H9 (cell line): Measurements from ENCODE around the gene UCKL1. TPM values are rescaled to one million over a fixed set of nuclear protein-coding genes. Genes with fewer than 3 reads are reported as not detected.

Experiments
- DNase-seq: peaks from one replicate; pipeline ENCODE4 v3.0.0-alpha.2; 2017
- H2AFZ ChIP-seq: one replicate; pipeline ENCODE4 v1.6.1; 2013; ENCODE audit warnings: mild to moderate bottlenecking, low read length, control low read depth, moderate library complexity
- H2AK5ac ChIP-seq: 2 replicates; pipeline ENCODE4 v1.6.1; 2013; ENCODE audit warnings: low read length, control low read depth, mixed read lengths; ENCODE audit not compliant: insufficient read length
- H2BK120ac ChIP-seq: one replicate; pipeline ENCODE4 v1.6.1; 2013; ENCODE audit warnings: low read depth, mild to moderate bottlenecking, low read length, control low read depth, inconsistent platforms; ENCODE audit not compliant: poor library complexity, severe bottlenecking
- H2BK12ac ChIP-seq: 2 replicates; pipeline ENCODE4 v1.6.1; 2013; ENCODE audit warnings: low read length, control low read depth, mixed read lengths, low read depth; ENCODE audit not compliant: insufficient read length
- H2BK15ac ChIP-seq: 2 replicates; pipeline ENCODE4 v1.6.1; 2013; ENCODE audit warnings: low read depth, low read length, control low read depth
- H2BK20ac ChIP-seq: one replicate; pipeline ENCODE4 v1.6.1; 2013; ENCODE audit warnings: low read depth, mild to moderate bottlenecking, low read length, control low read depth, inconsistent platforms; ENCODE audit not compliant: poor library complexity, severe bottlenecking
- H2BK5ac ChIP-seq: 2 replicates; pipeline ENCODE4 v1.6.1; 2013; ENCODE audit warnings: low read length, control low read depth, mixed read lengths; ENCODE audit not compliant: insufficient read length
- H3K14ac ChIP-seq: 2 replicates; pipeline ENCODE4 v1.6.1; 2013; ENCODE audit warnings: low read length, control low read depth; ENCODE audit not compliant: insufficient read depth
- H3K18ac ChIP-seq: 2 replicates; pipeline ENCODE4 v1.6.1; 2013; ENCODE audit warnings: low read depth, mild to moderate bottlenecking, mixed read lengths, low read length, control low read depth; ENCODE audit not compliant: insufficient read length
- H3K23ac ChIP-seq: 2 replicates; pipeline ENCODE4 v1.6.1; 2013; ENCODE audit warnings: low read length, control low read depth, mixed read lengths, low read depth; ENCODE audit not compliant: insufficient read length
- H3K23me2 ChIP-seq: 2 replicates; pipeline ENCODE4 v1.6.1; 2013; ENCODE audit warnings: low read depth, mild to moderate bottlenecking, mixed read lengths, low read length, control low read depth; ENCODE audit not compliant: insufficient read length, poor library complexity, severe bottlenecking
- H3K27ac ChIP-seq: 2 replicates; pipeline ENCODE4 v1.5.1; 2013; ENCODE audit warnings: low read length, control low read depth, mixed read lengths, low read depth; ENCODE audit not compliant: insufficient read length
- H3K27me3 ChIP-seq: 2 replicates; pipeline ENCODE4 v1.6.1; 2013; ENCODE audit warnings: low read length, control low read depth, inconsistent platforms; ENCODE audit not compliant: insufficient read depth
- H3K4ac ChIP-seq: 2 replicates; pipeline ENCODE4 v1.6.1; 2013; ENCODE audit warnings: low read depth, mild to moderate bottlenecking, control low read depth, inconsistent platforms, low read length, moderate library complexity
- H3K4me1 ChIP-seq: 2 replicates; pipeline ENCODE4 v1.6.1; 2013; ENCODE audit warnings: low read length, control low read depth, inconsistent platforms; ENCODE audit not compliant: insufficient read depth
- H3K4me2 ChIP-seq: 2 replicates; pipeline ENCODE4 v1.6.1; 2013; ENCODE audit warnings: low read length, control low read depth, mixed read lengths; ENCODE audit not compliant: insufficient read length, insufficient read depth
- H3K56ac ChIP-seq: 2 replicates; pipeline ENCODE4 v1.6.1; 2013; ENCODE audit warnings: low read depth, mild to moderate bottlenecking, mixed read lengths, low read length, control low read depth; ENCODE audit not compliant: insufficient read length
- H3K79me1 ChIP-seq: 2 replicates; pipeline ENCODE4 v1.6.1; 2013; ENCODE audit warnings: low read depth, mild to moderate bottlenecking, moderate library complexity, low read length, control low read depth, inconsistent platforms; ENCODE audit not compliant: insufficient read depth, poor library complexity, severe bottlenecking
- H3K79me2 ChIP-seq: 2 replicates; pipeline ENCODE4 v1.6.1; 2013; ENCODE audit warnings: low read length, control low read depth, inconsistent platforms; ENCODE audit not compliant: insufficient read depth
- H3K9ac ChIP-seq: 2 replicates; pipeline ENCODE4 v1.6.1; 2013; ENCODE audit warnings: low read length, control low read depth, mixed read lengths; ENCODE audit not compliant: insufficient read length; ENCODE audit errors: extremely low read depth
- H3K9me3 ChIP-seq: one replicate; pipeline ENCODE4 v1.6.1; 2013; ENCODE audit warnings: low read depth, low read length, inconsistent platforms; ENCODE audit not compliant: control insufficient read depth
- H3T11ph ChIP-seq: one replicate; pipeline ENCODE4 v1.6.1; 2013; ENCODE audit warnings: mild to moderate bottlenecking, low read length, control low read depth, inconsistent platforms
- H4K20me1 ChIP-seq: one replicate; pipeline ENCODE4 v1.6.1; 2013; ENCODE audit not compliant: control insufficient read depth, insufficient read length, insufficient read depth
- H4K5ac ChIP-seq: 2 replicates; pipeline ENCODE4 v1.6.1; 2013; ENCODE audit warnings: low read depth, mild to moderate bottlenecking, mixed read lengths, low read length, control low read depth; ENCODE audit not compliant: insufficient read length
- H4K8ac ChIP-seq: replicated peaks from 2 replicates; pipeline ENCODE4 v1.6.1; 2013; ENCODE audit warnings: low read length, control low read depth, mixed read lengths, low read depth; ENCODE audit not compliant: insufficient read length
- H4K91ac ChIP-seq: 2 replicates; pipeline ENCODE4 v1.6.1; 2013; ENCODE audit warnings: low read depth, mild to moderate bottlenecking, moderate library complexity, mixed read lengths, low read length, control low read depth; ENCODE audit not compliant: insufficient read length
- H3K27ac Mint-ChIP-seq, 3 experiments: 2 replicates in 2 of 3; 3 replicates in 1 of 3; pipeline ENCODE4 v1.8.0; 2020 to 2021; ENCODE audit warnings: mixed read lengths in 3 of 3, mild to moderate bottlenecking in 1 of 3, moderate library complexity in 1 of 3
- H3K27me3 Mint-ChIP-seq: 2 replicates; pipeline ENCODE4 v1.8.0; 2021; ENCODE audit warnings: low read depth, mild to moderate bottlenecking, moderate library complexity, mixed read lengths
- H3K36me3 Mint-ChIP-seq, 3 experiments: 2 replicates in 2 of 3; 3 replicates in 1 of 3; pipeline ENCODE4 v1.8.0; 2020 to 2021; ENCODE audit warnings: low read depth in 3 of 3, mixed read lengths in 3 of 3; ENCODE audit not compliant: insufficient read depth in 1 of 3
- H3K4me1 Mint-ChIP-seq, 2 experiments: 2 replicates each; pipeline ENCODE4 v1.8.0; 2020; ENCODE audit warnings: mixed read lengths in 2 of 2
- H3K4me3 Mint-ChIP-seq, 2 experiments: 2 replicates in 1 of 2; 3 replicates in 1 of 2; pipeline ENCODE4 v1.8.0; 2020 to 2021; ENCODE audit warnings: mild to moderate bottlenecking in 2 of 2, mixed read lengths in 2 of 2, moderate library complexity in 1 of 2
- H3K9me3 Mint-ChIP-seq, 2 experiments: 2 replicates in 1 of 2; 3 replicates in 1 of 2; pipeline ENCODE4 v1.8.0; 2020; ENCODE audit warnings: mild to moderate bottlenecking in 2 of 2, mixed read lengths in 2 of 2, moderate library complexity in 1 of 2
- CTCF ChIP-seq: fragments of 200-600 bp; sonication (generic); conservative IDR thresholded peaks from 3 replicates; pipeline ENCODE4 v1.8.0; 2021; ENCODE audit warnings: antibody characterized with exemption, mild to moderate bottlenecking
- WGBS: extraction: QIAGEN DNeasy Blood & Tissue Kit; methylation state at CpG from one replicate; pipeline ENCODE4 v1.1.7; 2013; ENCODE audit warnings: missing lambda C conversion rate, low lambda C conversion rate, mixed read lengths; ENCODE audit not compliant: insufficient read length; ENCODE audit errors: extremely low coverage; 5-methylcytosine and 5-hydroxymethylcytosine counted together
- total RNA-seq: library from RNA; stranded (reverse); gene quantifications from 2 replicates; pipeline ENCODE4 v1.2.1, GENCODE V29; 2021

The UCKL1 gene
- total RNA-seq, 1 experiment from 2014 or later, result 40.9 TPM

DNA sequence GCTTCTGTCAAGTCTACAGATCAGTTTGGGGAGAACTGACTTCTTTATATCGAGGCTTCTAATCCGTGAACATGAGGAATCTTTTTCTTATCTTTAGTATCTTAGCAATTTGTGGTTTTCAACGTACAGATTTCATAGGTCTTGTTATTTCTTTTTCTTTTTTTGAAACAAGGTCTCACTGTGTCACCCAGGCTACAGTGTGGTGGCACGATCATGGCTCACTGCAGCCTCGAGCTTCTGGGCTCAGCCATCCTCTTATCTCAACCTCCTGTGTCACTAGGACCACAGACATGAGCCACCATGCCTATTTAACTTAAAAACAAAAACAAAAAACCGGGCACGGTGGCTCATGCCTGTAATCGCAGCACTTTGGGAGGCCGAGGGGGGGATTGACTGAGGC, 32.0 kb downstream of the UCKL1 start:
- DNase-seq, result no peak
- Histone ChIP-seq H2BK5ac (no peak overlapping the region), H3K23me2 (no peaks in the 10 kb centered on the region), H3K9me3 (no peaks in the 10 kb centered on the region), H3K79me1 (no peaks in the 10 kb centered on the region), H3K9ac (no peak overlapping the region), H3K56ac (no peak overlapping the region), H4K8ac (no peak overlapping the region), H3K18ac (no peak overlapping the region), H3T11ph (no peak overlapping the region), H3K79me2 (no peaks in the 10 kb centered on the region), H4K5ac (no peak overlapping the region), H4K20me1 (no peaks in the 10 kb centered on the region), H2BK20ac (no peak overlapping the region), H3K4ac (no peak overlapping the region), H2AFZ (no peak overlapping the region), H3K27me3 (no peaks in the 10 kb centered on the region), H2BK15ac (no peak overlapping the region), H3K27ac (no peak overlapping the region), H4K91ac (no peak overlapping the region), H3K14ac (no peak overlapping the region), H2AK5ac (no peak overlapping the region), H2BK120ac (no peak overlapping the region), H2BK12ac (no peak overlapping the region), H3K4me2 (no peak overlapping the region), H3K23ac (no peak overlapping the region), H3K4me1 (no peaks in the 10 kb centered on the region)
- Mint-ChIP-seq H3K36me3 (peaks cover 13 to 35% (median 18%) of the 10 kb centered on the region in 3 experiments; a peak in 6 of 7 replicates), H3K27ac (no peak overlapping the region; a peak in 1 of 7 replicates), H3K27me3 (no peaks in the 10 kb centered on the region), H3K4me3 (no peak overlapping the region), H3K4me1 (no peaks in the 10 kb centered on the region), H3K9me3 (no peaks in the 10 kb centered on the region)
- WGBS, result no CpG with 5 or more reads among the region's 9 CpGs
- TF ChIP-seq CTCF, result no peak
